Neural progenitor cell (in vitro differentiated cells): Measurements from ENCODE around the gene ASIC3.

ENCODE experiments used
- EZH2 ChIP-seq: fragments of 200-600 bp; sonication (generic); IDR thresholded peaks from 2 replicates; pipeline ENCODE4 v1.6.1; 2017; ENCODE audit warnings: antibody characterized with exemption, mild to moderate bottlenecking, moderate library complexity
- EZH2phosphoT487 ChIP-seq: fragments of 200-600 bp; sonication (generic); IDR thresholded peaks from 2 replicates; pipeline ENCODE4 v1.6.1; 2017; ENCODE audit warnings: antibody characterized with exemption
- TF ChIP-seq, protein P1 (sequence below): fragments of 200-600 bp; sonication (generic); IDR thresholded peaks from 2 replicates; pipeline ENCODE4 v1.5.1; 2017; ENCODE audit warnings: antibody characterized with exemption, mild to moderate bottlenecking

DNA sequence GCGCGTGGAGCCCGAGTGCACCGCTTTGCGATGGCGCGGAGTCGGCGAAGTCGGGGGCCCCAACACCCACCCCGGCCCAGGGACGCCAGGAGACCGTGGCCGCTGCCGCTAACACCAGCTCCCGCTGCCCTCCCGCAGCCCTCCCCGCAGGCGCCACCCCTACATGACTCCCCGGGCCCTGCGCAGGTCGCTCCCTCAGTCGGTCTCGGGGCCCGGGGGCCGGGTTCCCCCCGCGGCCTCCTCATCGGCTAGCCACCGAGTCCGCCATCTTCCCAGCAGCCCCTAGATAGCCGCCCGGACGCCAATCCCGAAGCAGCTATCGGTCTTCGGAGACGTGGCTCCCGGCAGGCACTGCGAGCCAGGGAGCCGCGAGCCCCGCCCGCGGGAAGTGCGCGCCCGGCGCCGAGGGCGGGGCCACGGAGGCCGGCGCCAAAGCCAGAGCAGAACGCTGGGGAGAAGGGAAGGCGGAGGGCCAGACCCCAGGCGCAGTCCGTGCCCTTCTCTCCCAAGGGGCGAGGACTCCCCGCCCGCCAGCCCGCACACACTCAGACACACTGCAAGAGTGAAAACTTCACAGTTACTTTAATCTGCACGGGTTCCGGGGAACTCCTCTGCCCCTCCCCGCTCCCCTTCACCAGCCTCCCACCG, 32.3 kb downstream of the ASIC3 start, which contains the start of gene FASTK:
- TF ChIP-seq, protein P1, sequence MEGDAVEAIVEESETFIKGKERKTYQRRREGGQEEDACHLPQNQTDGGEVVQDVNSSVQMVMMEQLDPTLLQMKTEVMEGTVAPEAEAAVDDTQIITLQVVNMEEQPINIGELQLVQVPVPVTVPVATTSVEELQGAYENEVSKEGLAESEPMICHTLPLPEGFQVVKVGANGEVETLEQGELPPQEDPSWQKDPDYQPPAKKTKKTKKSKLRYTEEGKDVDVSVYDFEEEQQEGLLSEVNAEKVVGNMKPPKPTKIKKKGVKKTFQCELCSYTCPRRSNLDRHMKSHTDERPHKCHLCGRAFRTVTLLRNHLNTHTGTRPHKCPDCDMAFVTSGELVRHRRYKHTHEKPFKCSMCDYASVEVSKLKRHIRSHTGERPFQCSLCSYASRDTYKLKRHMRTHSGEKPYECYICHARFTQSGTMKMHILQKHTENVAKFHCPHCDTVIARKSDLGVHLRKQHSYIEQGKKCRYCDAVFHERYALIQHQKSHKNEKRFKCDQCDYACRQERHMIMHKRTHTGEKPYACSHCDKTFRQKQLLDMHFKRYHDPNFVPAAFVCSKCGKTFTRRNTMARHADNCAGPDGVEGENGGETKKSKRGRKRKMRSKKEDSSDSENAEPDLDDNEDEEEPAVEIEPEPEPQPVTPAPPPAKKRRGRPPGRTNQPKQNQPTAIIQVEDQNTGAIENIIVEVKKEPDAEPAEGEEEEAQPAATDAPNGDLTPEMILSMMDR: no peak
- TF ChIP-seq EZH2phosphoT487 (no peak), EZH2 (peak; percentile 34)
